GM21526 (cell line): ENCODE results near the gene XYLT1.

Source experiments
- ATAC-seq: cut with Tn5 transposase; IDR thresholded peaks from one replicate; pipeline ENCODE4 v1.9.1; 2021; ENCODE audit warnings: moderate library complexity; ENCODE audit not compliant: unreplicated experiment, low FRiP score

XYLT1 gene

GRCh38 chr16:17133851-17134250, 336.9 kb downstream of the XYLT1 start:
- ATAC-seq, result no peak

- ATAC-seq, result no peak
These were observed 339.4 kb downstream of the XYLT1 start for GRCh38 chr16:17131351-17131750.

GRCh38 chr16:17130733-17131132, 340.0 kb downstream of the XYLT1 start:
- no peak for ATAC-seq

- ATAC-seq, result no peak
These were observed 340.8 kb downstream of the XYLT1 start for GRCh38 chr16:17129971-17130370.

- ATAC-seq, result no peak
These were observed 342.0 kb downstream of the XYLT1 start for GRCh38 chr16:17128791-17129190.

GRCh38 chr16:17126156-17126555, 344.6 kb downstream of the XYLT1 start:
- no peak for ATAC-seq

- ATAC-seq, result no peak
These were observed 345.1 kb downstream of the XYLT1 start for GRCh38 chr16:17125671-17126070.

- no peak for ATAC-seq
These were observed 352.7 kb downstream of the XYLT1 start for GRCh38 chr16:17117906-17118577.

GRCh38 chr16:17116595-17117322, 354.0 kb downstream of the XYLT1 start:
- ATAC-seq, result no peak

- no peak for ATAC-seq
These were observed 361.3 kb downstream of the XYLT1 start for GRCh38 chr16:17109413-17109812.

- ATAC-seq, result no peak
These were observed 362.2 kb downstream of the XYLT1 start for GRCh38 chr16:17108596-17108995.

- ATAC-seq, result no peak
These were observed 363.3 kb downstream of the XYLT1 start for GRCh38 chr16:17107450-17107849.

GRCh38 chr16:17106243-17106791, 364.4 kb downstream of the XYLT1 start:
- ATAC-seq, result no peak

GRCh38 chr16:17105239-17105797, 365.4 kb downstream of the XYLT1 start:
- no peak for ATAC-seq

GRCh38 chr16:17104654-17105053, 366.1 kb downstream of the XYLT1 start:
- no peak for ATAC-seq

GRCh38 chr16:17103216-17103615, 367.5 kb downstream of the XYLT1 start:
- ATAC-seq, result no peak

- no peak for ATAC-seq
These were observed 369.1 kb downstream of the XYLT1 start for GRCh38 chr16:17101646-17102045.

- no peak for ATAC-seq
These were observed 372.1 kb downstream of the XYLT1 start for GRCh38 chr16:17098685-17099084.

GRCh38 chr16:17084130-17084529, 386.6 kb downstream of the XYLT1 start:
- no peak for ATAC-seq

GRCh38 chr16:17083628-17084027, 387.1 kb downstream of the XYLT1 start:
- ATAC-seq, result no peak

GRCh38 chr16:17082095-17082882, 388.5 kb downstream of the XYLT1 start:
- no peak for ATAC-seq
